HG02623 (cell line): ENCODE results near the gene OSTM1.

Experiments used
- ATAC-seq: cut with Tn5 transposase; IDR thresholded peaks from one replicate; pipeline ENCODE4 v1.9.1; 2021; ENCODE audit warnings: moderate library complexity; ENCODE audit not compliant: unreplicated experiment

OSTM1 gene

DNA sequence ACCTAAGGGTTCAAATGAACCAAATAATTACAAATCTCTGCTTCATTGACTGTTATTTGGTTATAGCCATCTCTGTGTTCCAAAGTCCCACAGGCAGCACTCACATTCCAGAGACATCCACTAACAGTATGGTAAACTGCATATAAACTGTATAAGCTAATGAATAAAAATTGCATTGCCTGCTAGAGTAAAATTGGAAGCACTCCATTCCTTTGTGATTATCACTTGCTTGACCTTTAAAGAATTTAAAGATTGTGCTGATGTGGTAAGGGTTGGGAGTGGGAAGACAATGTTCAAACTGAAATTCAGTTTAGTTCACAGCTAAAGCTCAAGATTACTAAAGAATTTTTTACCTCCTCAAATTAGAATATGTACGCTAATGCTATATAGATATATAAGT lies 31.0 kb upstream of the OSTM1 start:
- ATAC-seq, result no peak

- no peak for ATAC-seq
These were observed 28.4 kb upstream of the OSTM1 start for GRCh38 chr6:108102965-108103364.

DNA sequence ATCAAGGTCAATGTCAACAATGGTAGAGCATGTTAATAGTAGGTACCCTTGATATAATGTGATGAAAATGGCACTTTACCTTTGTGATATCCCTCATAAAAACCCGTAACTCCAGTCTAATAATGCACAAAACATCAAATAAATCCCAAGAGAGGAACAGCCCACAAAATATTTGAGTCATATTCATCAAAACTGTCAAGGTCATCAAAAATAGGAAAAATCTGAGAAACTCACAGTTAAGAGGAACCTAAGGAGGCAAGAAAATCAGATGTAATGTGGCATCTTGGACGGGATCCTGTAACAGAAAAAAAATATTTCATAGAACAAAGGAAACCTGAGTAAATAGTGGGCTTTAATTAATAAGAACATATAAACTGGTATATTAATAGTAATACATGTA lies 25.5 kb upstream of the OSTM1 start:
- no peak for ATAC-seq

DNA sequence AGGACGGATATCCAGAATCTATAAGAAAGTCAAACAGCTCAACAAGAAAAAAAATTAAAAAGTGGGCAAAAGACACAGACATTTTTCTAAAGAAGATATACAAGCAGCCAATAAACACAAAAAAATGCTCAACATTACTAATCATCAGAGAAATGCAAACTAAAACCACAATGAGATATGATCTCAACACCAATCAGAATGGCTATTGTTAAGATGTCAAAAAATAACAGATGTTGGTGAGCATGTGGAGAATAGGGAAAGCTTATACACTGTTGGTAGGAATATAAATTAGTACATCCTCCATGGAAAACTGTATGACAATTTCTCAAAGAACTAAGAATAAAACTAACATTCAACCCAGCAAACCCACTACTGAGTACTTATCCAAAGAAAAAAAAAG lies 23.3 kb upstream of the OSTM1 start:
- ATAC-seq, result no peak

- no peak for ATAC-seq
These were observed 19.3 kb upstream of the OSTM1 start for GRCh38 chr6:108093781-108094300.

GRCh38 chr6:108091288-108091687 lies 16.7 kb upstream of the OSTM1 start:
- ATAC-seq, result no peak

DNA sequence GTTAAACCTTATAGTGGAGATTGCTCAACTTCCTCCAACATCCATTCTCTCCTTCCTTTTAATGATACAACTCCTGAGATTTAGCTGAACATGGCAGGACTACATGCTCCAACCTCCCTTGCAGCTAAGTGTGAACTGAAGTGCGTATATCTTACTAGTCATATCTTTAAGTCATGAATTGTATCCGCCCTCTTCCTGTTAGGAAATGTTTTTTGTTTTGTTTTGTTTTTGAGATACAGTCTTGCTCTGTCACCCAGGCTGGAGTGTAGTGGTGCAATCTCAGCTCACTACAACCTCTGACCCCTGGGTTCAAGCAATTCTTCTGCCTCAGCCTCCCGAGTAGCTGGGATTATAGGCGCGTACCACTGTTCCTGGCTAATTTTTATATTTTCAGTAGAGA lies 8.8 kb upstream of the OSTM1 start:
- no peak for ATAC-seq

- no peak for ATAC-seq
These were observed 8.0 kb upstream of the OSTM1 start for GRCh38 chr6:108082539-108082938.

- no peak for ATAC-seq
These were observed 5.7 kb upstream of the OSTM1 start for GRCh38 chr6:108080010-108080780.

DNA sequence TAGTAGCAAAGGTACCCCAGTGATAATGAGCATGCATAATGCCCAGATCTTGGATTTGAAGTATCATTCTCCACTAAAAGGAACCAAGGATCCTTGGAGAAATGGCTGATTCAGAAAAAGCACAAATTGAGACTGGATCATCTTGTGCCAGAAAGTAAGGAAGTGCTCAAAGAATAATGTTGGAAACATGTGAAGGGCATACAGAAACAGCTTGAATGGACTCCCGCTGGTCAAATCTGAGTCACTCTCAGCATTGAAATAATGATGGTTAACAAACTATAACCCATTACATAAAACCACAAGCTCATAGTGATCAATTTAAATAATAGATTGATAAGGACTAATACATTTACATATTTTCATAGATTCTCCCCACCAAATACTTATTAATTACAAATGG lies 3.6 kb upstream of the OSTM1 start:
- ATAC-seq, result no peak

- ATAC-seq, result no peak
These were observed 533 bp downstream of the OSTM1 start for GRCh38 chr6:108074057-108074358.

GRCh38 chr6:108071736-108072276 lies 2.7 kb downstream of the OSTM1 start:
- ATAC-seq, result no peak

DNA sequence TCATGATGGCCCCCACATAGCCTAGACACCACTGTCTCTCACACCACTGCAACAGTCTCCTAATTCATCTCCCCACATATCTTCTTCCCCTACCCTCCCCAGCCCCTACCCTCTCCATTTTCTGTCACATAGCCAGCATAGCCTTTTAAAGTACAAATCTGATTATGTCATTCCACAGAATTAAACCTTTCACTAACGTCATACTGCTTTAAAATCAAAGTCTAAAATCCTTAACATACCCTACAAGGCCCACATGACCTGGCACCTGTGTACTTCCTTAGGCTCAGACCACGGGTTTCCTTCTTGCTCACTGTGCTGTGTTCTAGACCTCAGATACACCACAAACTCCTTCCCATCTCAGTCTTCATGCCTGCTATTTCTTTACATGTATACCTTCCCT lies 5.9 kb downstream of the OSTM1 start:
- peak; percentile 84 for ATAC-seq

- ATAC-seq, result no peak
These were observed 6.4 kb downstream of the OSTM1 start for GRCh38 chr6:108068182-108068581.

DNA sequence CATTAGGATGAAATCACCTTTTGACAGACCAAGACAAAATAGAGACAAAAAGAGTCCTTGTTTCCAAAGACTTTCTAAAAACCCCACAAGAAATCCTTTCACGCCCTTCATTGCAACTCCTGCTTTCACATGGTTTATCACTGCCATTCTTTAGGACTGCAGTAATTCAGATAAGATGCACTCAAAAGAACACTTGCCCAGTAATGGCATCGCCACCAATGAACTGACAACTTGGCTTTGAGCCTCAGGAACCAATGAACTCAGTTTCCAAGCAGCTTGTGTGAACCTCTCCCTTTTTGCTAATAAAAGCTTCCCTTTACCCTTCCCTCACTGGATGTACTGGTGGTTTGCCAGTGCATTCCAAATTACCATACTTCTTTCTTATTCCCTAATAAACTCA lies 21.8 kb downstream of the OSTM1 start:
- no peak for ATAC-seq

- ATAC-seq, result no peak
These were observed 23.1 kb downstream of the OSTM1 start for GRCh38 chr6:108051481-108051880.

DNA sequence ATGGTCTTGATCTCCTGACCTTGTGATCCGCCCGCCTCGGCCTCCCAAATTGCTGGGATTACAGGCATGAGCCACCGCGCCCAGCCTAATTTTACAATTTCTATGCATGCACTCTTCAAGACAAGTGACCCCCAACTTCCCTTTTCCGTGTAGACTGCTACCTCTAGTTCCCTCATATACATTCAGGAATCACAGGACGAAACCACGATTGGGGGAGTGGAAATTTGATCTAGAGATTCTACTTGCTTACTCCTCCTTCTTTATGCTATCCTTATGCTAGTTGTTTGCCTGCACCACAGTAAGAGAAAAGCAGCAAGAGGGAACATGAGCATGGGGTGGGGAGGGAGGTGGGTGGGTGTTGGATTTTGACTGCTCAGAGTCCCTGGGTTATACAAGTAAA lies 34.9 kb downstream of the OSTM1 start:
- ATAC-seq, result no peak

GRCh38 chr6:108036884-108037283 lies 37.7 kb downstream of the OSTM1 start:
- ATAC-seq, result no peak

- ATAC-seq, result no peak
These were observed 42.6 kb downstream of the OSTM1 start for GRCh38 chr6:108031968-108032367.

DNA sequence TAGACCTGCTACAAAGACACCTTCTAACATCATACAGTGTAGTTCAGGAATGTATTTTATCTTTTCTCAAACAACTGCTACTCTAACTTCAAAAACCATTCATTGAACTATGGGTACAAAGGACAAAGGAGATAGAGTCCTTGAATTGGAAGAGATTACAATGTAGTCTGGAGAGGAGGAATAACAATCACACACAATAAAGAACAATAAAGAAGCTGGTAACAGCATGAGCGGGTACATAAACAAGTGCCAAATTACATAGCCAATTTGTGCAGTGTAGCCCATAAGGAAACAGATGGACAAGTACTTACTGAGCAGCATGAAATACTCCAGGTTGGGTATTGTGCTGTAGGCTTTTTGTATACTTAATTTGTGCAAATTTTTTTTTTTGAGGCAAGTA lies 44.3 kb downstream of the OSTM1 start:
- ATAC-seq, result no peak

GRCh38 chr6:108029226-108029921 lies 45.2 kb downstream of the OSTM1 start:
- no peak for ATAC-seq

GRCh38 chr6:108027594-108027993 lies 46.9 kb downstream of the OSTM1 start:
- no peak for ATAC-seq
